Esophagus squamous epithelium (tissue), 5 donors: Measurements from ENCODE around the gene CDC42BPG. TPM values are rescaled to one million over a fixed set of nuclear protein-coding genes. Genes with fewer than 3 reads are reported as not detected.

Experiments used
- DNase-seq: peaks from one replicate; lab custom pipeline; 2025; lab: John Stamatoyannopoulos, UW
- H3K27ac ChIP-seq, 4 donors: fragments of 200-600 bp; sonication (generic); one replicate each; pipeline ENCODE4 v1.5.1; 2016 to 2019; ENCODE audit warnings: mild to moderate bottlenecking in 1 of 4
- H3K27me3 ChIP-seq, 4 donors: fragments of 200-600 bp; sonication (generic); 1 replicate in 3 of 4; 2 replicates in 1 of 4; pipeline versions ENCODE4 v1.5.1 to v1.6.0; 2017 to 2021; ENCODE audit warnings: antibody characterized with exemption in 1 of 4
- H3K36me3 ChIP-seq, 3 donors: fragments of 200-600 bp; sonication (generic); one replicate each; pipeline ENCODE4 v1.5.1; 2016 to 2019
- H3K4me1 ChIP-seq, 3 donors: fragments of 200-600 bp; sonication (generic); one replicate each; pipeline ENCODE4 v1.5.1; 2017 to 2019
- H3K4me3 ChIP-seq, 4 donors: fragments of 200-600 bp; sonication (generic); 1 replicate in 3 of 4; 2 replicates in 1 of 4; pipeline ENCODE4 v1.5.1; 2016 to 2019; ENCODE audit warnings: mild to moderate bottlenecking in 2 of 4, moderate library complexity in 1 of 4
- H3K9me3 ChIP-seq, 3 donors: fragments of 200-600 bp; sonication (generic); one replicate each; pipeline ENCODE4 v1.5.1; 2016 to 2019
- CTCF ChIP-seq, 6 experiments: fragments of 450-650 bp in 4 of 6; fragments of 200-600 bp in 2 of 6; sonication (generic) in 2 of 6; IDR thresholded peaks; one replicate each; pipeline ENCODE4 v1.5.1; 2016 to 2019; ENCODE audit warnings: antibody characterized with exemption in 6 of 6, mild to moderate bottlenecking in 4 of 6, moderate library complexity in 4 of 6
- POLR2A ChIP-seq, 4 donors: fragments of 450-650 bp; IDR thresholded peaks; one replicate each; pipeline ENCODE4 v1.6.1; 2017; ENCODE audit warnings: antibody characterized with exemption in 4 of 4, mild to moderate bottlenecking in 4 of 4, moderate library complexity in 3 of 4
- WGBS, 2 donors: methylation state at CpG; one replicate each; pipeline ENCODE4 v1.1.5; 2018; 5-methylcytosine and 5-hydroxymethylcytosine counted together
- intact Hi-C: fragments of 100-400 bp; cut with DNase I; formaldehyde crosslinking; loops from one replicate; pipeline ENCODE4 v1.15.0; 2022
- total RNA-seq, 4 donors: library from RNA; depleted of rRNA; stranded (reverse); fragments of >200 nt; gene quantifications; one replicate each; pipeline ENCODE4 v1.1.0, GENCODE V29; 2016
- donor health status: DM: yes; HTN: yes; CAD: no.

CDC42BPG gene
- total RNA-seq, 4 donors from 2014 or later: 16.4 to 48.5 (median 25.0) TPM

DNA sequence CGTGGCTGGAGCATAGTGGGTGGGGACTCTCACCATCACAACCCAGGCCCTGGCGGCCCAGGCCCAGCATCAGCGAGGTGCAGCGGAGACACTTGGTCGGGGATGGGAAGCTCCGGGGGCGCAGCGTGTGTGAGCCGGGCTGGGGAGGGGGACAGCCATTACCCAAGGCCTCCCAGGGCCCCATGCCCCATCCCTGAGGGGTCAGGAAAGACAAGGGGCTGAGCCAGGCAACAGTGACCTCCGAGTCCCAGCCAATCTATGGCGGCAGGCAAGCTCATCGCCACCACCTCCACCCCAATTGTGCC, 11.3 kb downstream of the CDC42BPG start:
- TF ChIP-seq POLR2A (IDR thresholded peaks at IDR 0.05): no peak
- TF ChIP-seq CTCF (IDR thresholded peaks at IDR 0.05): no peak
- WGBS, 2 donors: 80% methylated on average over 1 of the region's 12 CpGs; no CpG with 5 or more reads in 1 of the 2 donors
- H3K4me1 ChIP-seq: peaks cover 4 to 31% (median 6%) of the 10 kb centered on the region in 3 donors
- intact Hi-C loops: no loop called here
- no peak overlapping the region for H3K27ac ChIP-seq
- H3K27me3 ChIP-seq: no peaks in the 10 kb centered on the region
- H3K36me3 ChIP-seq: peaks cover 13 to 97% (median 38%) of the 10 kb centered on the region in 3 donors
- no peak for DNase-seq
- no peaks in the 10 kb centered on the region for H3K9me3 ChIP-seq
- no peak overlapping the region for H3K4me3 ChIP-seq

DNA sequence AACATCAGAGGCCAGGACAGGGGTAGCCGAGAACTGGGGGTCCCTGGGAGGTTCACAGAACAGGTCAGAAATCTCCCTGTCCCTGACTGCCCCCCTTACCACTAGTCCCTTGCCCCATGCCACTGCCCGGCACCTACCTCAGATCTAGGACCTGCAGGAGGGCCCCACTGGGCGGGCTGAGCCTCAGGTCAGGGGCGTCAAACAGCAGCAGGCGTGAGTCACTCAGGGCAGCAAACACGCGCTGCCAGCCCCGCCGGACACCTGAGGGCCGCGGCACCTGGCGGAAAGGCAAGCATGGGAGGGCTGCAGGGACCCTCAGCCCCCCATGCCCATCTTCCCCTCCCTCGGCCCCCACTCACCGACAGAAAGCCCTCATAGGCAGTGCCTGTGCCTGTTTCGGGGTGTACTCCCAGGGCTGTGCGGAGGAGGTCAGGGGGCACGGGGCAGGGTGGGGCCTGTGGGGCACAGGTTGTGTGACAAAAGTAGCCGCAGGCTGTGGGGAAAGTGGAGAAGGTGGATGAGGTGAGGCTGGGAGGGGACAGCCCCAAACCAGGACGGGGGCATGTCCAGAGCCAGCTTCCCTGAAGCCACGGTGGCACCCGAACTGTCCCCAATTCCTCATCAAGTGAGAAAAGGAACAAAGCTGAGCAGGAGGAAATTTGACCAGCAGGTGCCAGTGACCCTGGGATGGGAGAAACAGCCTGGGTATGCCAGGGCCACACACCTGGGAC, 11.8 kb downstream of the CDC42BPG start:
- H3K27me3 ChIP-seq: no peaks in the 10 kb centered on the region
- H3K4me1 ChIP-seq: peaks cover 4 to 30% (median 6%) of the 10 kb centered on the region in 3 donors
- H3K27ac ChIP-seq: no peak overlapping the region
- peaks cover 13 to 97% (median 38%) of the 10 kb centered on the region in 3 donors for H3K36me3 ChIP-seq
- TF ChIP-seq CTCF (IDR thresholded peaks at IDR 0.05) (no peak), POLR2A (IDR thresholded peaks at IDR 0.05) (no peak)
- intact Hi-C loops: no loop called here
- no peak overlapping the region for H3K4me3 ChIP-seq
- 71 to 90% methylated on average over 1 to 2 of the region's 21 CpGs for whole genome bisulfite sequencing, 2 donors
- H3K9me3 ChIP-seq: no peaks in the 10 kb centered on the region
- DNase-seq: no peak

GRCh38 chr11:64831411-64831891, 13.0 kb downstream of the CDC42BPG start:
- H3K4me3 ChIP-seq: no peak overlapping the region
- intact Hi-C loops: no loop called here
- H3K9me3 ChIP-seq: no peaks in the 10 kb centered on the region
- H3K36me3 ChIP-seq: peaks cover 13 to 97% (median 42%) of the 10 kb centered on the region in 3 donors
- TF ChIP-seq CTCF (IDR thresholded peaks at IDR 0.05) (no peak), POLR2A (IDR thresholded peaks at IDR 0.05) (no peak)
- H3K27ac ChIP-seq: no peak overlapping the region
- 86% methylated on average over 19 of the region's 24 CpGs; no CpG with 5 or more reads in 1 of the 2 donors for WGBS, 2 donors
- no peaks in the 10 kb centered on the region for H3K27me3 ChIP-seq
- DNase-seq: no peak
- peaks cover 4 to 18% (median 6%) of the 10 kb centered on the region in 3 donors for H3K4me1 ChIP-seq

GRCh38 chr11:64829536-64830251, 14.8 kb downstream of the CDC42BPG start:
- Histone ChIP-seq H3K4me1 (peaks cover 0 to under 1% (median 0%) of the 10 kb centered on the region in 3 donors), H3K27me3 (no peaks in the 10 kb centered on the region), H3K4me3 (no peak overlapping the region), H3K27ac (no peak overlapping the region), H3K36me3 (peaks cover 13 to 100% (median 38%) of the 10 kb centered on the region in 3 donors), H3K9me3 (no peaks in the 10 kb centered on the region)
- intact Hi-C loops: no loop called here
- DNase-seq: no peak
- 67 to 86% methylated on average over 6 to 20 of the region's 43 CpGs for WGBS, 2 donors
- TF ChIP-seq CTCF (IDR thresholded peaks at IDR 0.05) (no peak), POLR2A (IDR thresholded peaks at IDR 0.05) (no peak)

- Histone ChIP-seq H3K4me1 (no peaks in the 10 kb centered on the region), H3K36me3 (peaks cover 3 to 93% (median 18%) of the 10 kb centered on the region in 3 donors), H3K27ac (no peak overlapping the region), H3K4me3 (no peak overlapping the region), H3K27me3 (no peaks in the 10 kb centered on the region), H3K9me3 (no peaks in the 10 kb centered on the region)
- DNase-seq: no peak
- TF ChIP-seq CTCF (IDR thresholded peaks at IDR 0.05) (no peak), POLR2A (IDR thresholded peaks at IDR 0.05) (no peak)
- intact Hi-C loops: no loop called here
- 83 to 93% methylated on average over 1 to 17 of the region's 22 CpGs for WGBS, 2 donors
Observed at GRCh38 chr11:64827451-64827839, 17.0 kb downstream of the CDC42BPG start.
